ENCODE data around the gene GREM1. TPM values are rescaled to one million over a fixed set of nuclear protein-coding genes. Genes with fewer than 3 reads are reported as not detected.

GREM1 gene
- total RNA-seq, 1 experiment from 2014 or later: 2.2 TPM

- Histone ChIP-seq H3K27ac (ENCODE audit: low read depth, low read length, poor library complexity, severe bottlenecking) (no peak overlapping the region), H3K4me3 (ENCODE audit: low read depth, low read length, poor library complexity, severe bottlenecking) (no peak overlapping the region), H3K36me3 (ENCODE audit: insufficient read depth, low read length, poor library complexity, severe bottlenecking) (no peaks in the 10 kb centered on the region), H3K9me3 (ENCODE audit: low read depth, low read length, poor library complexity, severe bottlenecking) (no peaks in the 10 kb centered on the region), H3K4me1 (ENCODE audit: insufficient read depth, low read length, poor library complexity, severe bottlenecking) (no peaks in the 10 kb centered on the region), H3K27me3 (replicated peaks; ENCODE audit: insufficient read depth, low read depth, low read length, poor library complexity) (no peaks in the 10 kb centered on the region)
- intact Hi-C loops (cut with micrococcal nuclease; ENCODE audit: unreplicated experiment): loop anchor here (5.0 kb wide), 1 partner anchor 33 kb away; the partner anchor contains the start of gene GREM1
- BruUV-seq (replicated peaks): no TSS peak
- CTCF ChIA-PET: no interaction called here
- DNase-seq (ENCODE audit: low spot score): no peak
- TF ChIP-seq EZH2 (IDR thresholded peaks at IDR 0.05; ENCODE audit: borderline replicate concordance, low read depth, low read length, poor library complexity, severe bottlenecking) (no peak), CTCF (conservative IDR thresholded peaks at IDR 0.05; ENCODE audit: low read depth, low read length) (no peak)
- POLR2A ChIA-PET (ENCODE audit: low non-redundant PET): no interaction called here
These were observed 33.8 kb upstream of the GREM1 start for GRCh38 chr15:32683906-32684584.

GRCh38 chr15:32685576-32685975 is 32.2 kb upstream of the GREM1 start:
- H3K4me3 ChIP-seq (ENCODE audit: low read depth, low read length, poor library complexity, severe bottlenecking): no peak overlapping the region
- H3K9me3 ChIP-seq (ENCODE audit: low read depth, low read length, poor library complexity, severe bottlenecking): no peaks in the 10 kb centered on the region
- CTCF ChIA-PET: no interaction called here
- H3K27me3 ChIP-seq (replicated peaks; ENCODE audit: insufficient read depth, low read depth, low read length, poor library complexity): no peaks in the 10 kb centered on the region
- no peaks in the 10 kb centered on the region for H3K4me1 ChIP-seq (ENCODE audit: insufficient read depth, low read length, poor library complexity, severe bottlenecking)
- H3K36me3 ChIP-seq (ENCODE audit: insufficient read depth, low read length, poor library complexity, severe bottlenecking): no peaks in the 10 kb centered on the region
- intact Hi-C loops (cut with micrococcal nuclease; ENCODE audit: unreplicated experiment): no loop called here
- no peak overlapping the region for H3K27ac ChIP-seq (ENCODE audit: low read depth, low read length, poor library complexity, severe bottlenecking)
- POLR2A ChIA-PET (ENCODE audit: low non-redundant PET): no interaction called here
- TF ChIP-seq CTCF (conservative IDR thresholded peaks at IDR 0.05; ENCODE audit: low read depth, low read length): no peak
- no peak for TF ChIP-seq EZH2 (IDR thresholded peaks at IDR 0.05; ENCODE audit: borderline replicate concordance, low read depth, low read length, poor library complexity, severe bottlenecking)
- no peak for DNase-seq (ENCODE audit: low spot score)
- BruUV-seq (replicated peaks): no TSS peak

DNA sequence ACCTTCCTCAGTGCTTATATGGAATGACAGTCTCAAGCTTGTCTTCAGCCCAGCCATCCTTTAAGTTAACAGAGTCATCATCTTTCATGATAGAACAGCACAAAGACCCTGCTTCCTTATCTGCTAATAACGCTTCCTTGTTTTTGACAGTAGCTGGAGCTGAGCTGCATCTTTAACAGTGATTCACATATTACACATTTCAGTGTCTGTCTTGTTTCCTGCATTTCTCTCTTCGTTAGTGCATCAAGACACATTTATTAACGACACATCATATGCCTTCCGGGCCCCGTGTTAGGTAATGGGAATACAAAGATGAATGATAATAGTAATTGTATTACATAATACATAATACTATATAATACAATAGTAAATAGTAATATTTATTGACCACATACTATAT is 30.2 kb upstream of the GREM1 start:
- POLR2A ChIA-PET (ENCODE audit: low non-redundant PET): no interaction called here

More for the DNA sequence above, 30.2 kb upstream of the GREM1 start:
- Histone ChIP-seq H3K36me3 (ENCODE audit: insufficient read depth, low read length, poor library complexity, severe bottlenecking) (no peaks in the 10 kb centered on the region), H3K27ac (ENCODE audit: low read depth, low read length, poor library complexity, severe bottlenecking) (no peak overlapping the region), H3K4me1 (ENCODE audit: insufficient read depth, low read length, poor library complexity, severe bottlenecking) (no peaks in the 10 kb centered on the region), H3K27me3 (replicated peaks; ENCODE audit: insufficient read depth, low read depth, low read length, poor library complexity) (no peaks in the 10 kb centered on the region), H3K9me3 (ENCODE audit: low read depth, low read length, poor library complexity, severe bottlenecking) (no peaks in the 10 kb centered on the region), H3K4me3 (ENCODE audit: low read depth, low read length, poor library complexity, severe bottlenecking) (no peak overlapping the region)
- CTCF ChIA-PET: no interaction called here
- TF ChIP-seq EZH2 (IDR thresholded peaks at IDR 0.05; ENCODE audit: borderline replicate concordance, low read depth, low read length, poor library complexity, severe bottlenecking) (no peak), CTCF (conservative IDR thresholded peaks at IDR 0.05; ENCODE audit: low read depth, low read length) (no peak)
- intact Hi-C loops (cut with micrococcal nuclease; ENCODE audit: unreplicated experiment): no loop called here
- DNase-seq (ENCODE audit: low spot score): no peak
- no TSS peak for BruUV-seq (replicated peaks)
